Measurements from ENCODE around the gene CHN2.

Gene CHN2

DNA sequence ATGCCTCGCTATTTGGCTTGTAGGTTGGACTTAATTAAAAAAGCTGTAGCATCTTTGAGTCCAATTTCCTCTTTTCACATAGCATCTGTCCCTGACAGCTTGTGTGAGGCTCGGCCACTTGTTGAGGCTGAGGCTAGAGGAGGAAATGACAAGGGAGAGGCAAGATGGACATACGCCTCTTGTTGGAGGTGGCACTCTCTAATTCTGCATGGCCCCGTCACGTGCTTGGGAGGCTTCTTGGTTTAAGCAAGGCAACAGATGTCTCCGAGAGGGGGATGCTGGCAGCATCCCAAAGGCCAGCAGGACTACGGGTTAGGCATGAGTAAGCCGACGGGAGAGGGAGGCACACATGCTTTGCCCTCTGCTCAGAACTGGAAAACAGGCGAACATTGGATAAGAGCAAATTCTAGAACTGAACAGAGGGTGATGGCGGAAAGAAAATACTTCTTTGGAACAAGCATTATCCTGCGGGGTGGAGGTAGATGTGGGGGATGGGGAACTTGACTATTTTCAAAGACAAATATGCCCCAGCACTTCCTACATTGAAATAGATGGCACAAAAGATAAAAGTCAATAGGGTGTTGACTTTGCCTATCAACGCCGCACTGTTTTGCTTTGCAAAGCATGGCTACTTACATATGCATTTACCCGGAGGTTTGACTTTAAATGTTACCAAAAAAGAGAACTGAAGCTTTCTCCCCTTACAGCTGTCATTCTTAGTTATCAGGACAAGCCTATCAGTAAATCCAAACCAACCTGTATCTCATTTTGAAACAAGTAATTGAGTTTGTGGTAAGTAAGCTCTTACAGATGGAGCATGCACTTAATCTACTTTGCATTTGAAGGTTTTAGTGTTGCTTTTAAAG is 94.8 kb downstream of the CHN2 start:
- Histone ChIP-seq H3K4me3 (ENCODE audit: insufficient read depth, low read depth, low read length, poor library complexity, severe bottlenecking) (no peak overlapping the region), H3K36me3 (ENCODE audit: control insufficient read depth, insufficient read depth, low read length) (no peaks in the 10 kb centered on the region), H3K4me1 (ENCODE audit: control insufficient read depth, insufficient read depth, low read length, poor library complexity, severe bottlenecking) (no peaks in the 10 kb centered on the region), H3K27me3 (replicated peaks; ENCODE audit: control insufficient read depth, insufficient read depth, low read length, poor library complexity, severe bottlenecking) (no peaks in the 10 kb centered on the region), H3K27ac (ENCODE audit: insufficient read depth, low read length, poor library complexity, severe bottlenecking) (no peak overlapping the region), H3K9me3 (ENCODE audit: control insufficient read depth, low read length) (no peaks in the 10 kb centered on the region)
- no peak for DNase-seq

DNA sequence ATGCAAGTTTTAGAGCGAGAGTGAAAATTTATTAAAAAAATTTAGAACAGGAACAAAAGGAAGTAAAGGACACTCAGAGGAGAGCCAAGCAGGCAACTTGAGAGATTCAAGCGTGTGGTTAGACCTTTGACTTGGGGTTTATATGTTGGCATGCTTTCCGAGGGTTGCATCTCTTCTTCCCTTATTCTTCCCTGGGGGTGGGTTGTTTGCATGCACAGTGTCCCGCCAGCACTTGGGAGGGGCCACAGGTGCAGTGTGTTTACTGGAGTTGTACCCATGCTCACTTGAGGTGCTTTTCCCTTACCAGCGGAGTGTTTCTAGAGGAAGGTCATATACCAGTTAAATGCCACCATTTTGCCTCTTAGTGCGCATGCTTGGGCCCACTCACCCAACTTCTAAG is 96.3 kb downstream of the CHN2 start:
- no peaks in the 10 kb centered on the region for H3K9me3 ChIP-seq (ENCODE audit: control insufficient read depth, low read length)
- no peak overlapping the region for H3K27ac ChIP-seq (ENCODE audit: insufficient read depth, low read length, poor library complexity, severe bottlenecking)
- H3K4me1 ChIP-seq (ENCODE audit: control insufficient read depth, insufficient read depth, low read length, poor library complexity, severe bottlenecking), result no peaks in the 10 kb centered on the region
- H3K4me3 ChIP-seq (ENCODE audit: insufficient read depth, low read depth, low read length, poor library complexity, severe bottlenecking), result no peak overlapping the region
- no peak for DNase-seq
- H3K36me3 ChIP-seq (ENCODE audit: control insufficient read depth, insufficient read depth, low read length), result no peaks in the 10 kb centered on the region
- no peaks in the 10 kb centered on the region for H3K27me3 ChIP-seq (replicated peaks; ENCODE audit: control insufficient read depth, insufficient read depth, low read length, poor library complexity, severe bottlenecking)

DNA sequence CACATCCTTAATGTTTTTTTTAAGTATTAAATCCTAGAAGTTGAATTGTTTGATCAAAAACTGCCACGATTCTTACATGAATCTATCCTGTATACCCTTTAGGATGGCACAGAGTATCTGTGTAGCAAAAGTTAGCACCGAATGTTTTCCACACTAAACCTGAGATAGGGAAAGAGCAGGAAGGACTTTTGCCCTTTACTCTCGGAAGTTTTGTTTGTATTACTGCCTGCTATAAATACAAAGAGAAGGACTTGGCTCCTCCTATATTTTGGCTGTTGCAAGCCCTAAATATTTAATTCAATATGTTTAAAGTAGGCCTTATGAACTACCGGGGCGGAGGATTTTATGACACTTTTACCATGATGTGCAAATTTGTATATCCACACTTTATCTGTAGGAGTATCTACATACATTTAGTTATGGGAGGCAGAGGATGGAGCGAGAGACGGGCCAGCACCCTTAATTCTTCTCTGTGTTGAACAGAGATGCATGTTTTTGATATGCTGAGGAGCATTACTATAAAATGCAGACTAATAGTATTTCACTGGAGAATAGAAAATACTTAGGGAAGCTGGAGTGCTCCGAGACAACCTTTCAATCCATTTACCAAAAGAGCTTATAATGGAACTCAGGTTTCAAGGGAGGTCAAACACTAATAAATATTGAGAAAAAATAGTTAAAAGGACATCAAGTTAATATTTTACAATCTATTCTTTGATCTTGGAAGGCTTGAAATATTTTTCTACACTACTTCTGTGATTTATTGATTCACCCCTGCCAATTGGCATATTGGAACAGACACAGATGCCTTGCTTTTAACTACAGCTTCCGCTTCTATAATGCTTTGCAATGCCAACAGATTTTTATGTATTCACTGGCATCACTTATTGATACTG is 97.4 kb downstream of the CHN2 start:
- H3K4me1 ChIP-seq (ENCODE audit: control insufficient read depth, insufficient read depth, low read length, poor library complexity, severe bottlenecking), result no peaks in the 10 kb centered on the region
- DNase-seq, result no peak
- H3K4me3 ChIP-seq (ENCODE audit: insufficient read depth, low read depth, low read length, poor library complexity, severe bottlenecking), result no peak overlapping the region
- H3K27ac ChIP-seq (ENCODE audit: insufficient read depth, low read length, poor library complexity, severe bottlenecking), result no peak overlapping the region
- H3K9me3 ChIP-seq (ENCODE audit: control insufficient read depth, low read length), result no peaks in the 10 kb centered on the region
- no peaks in the 10 kb centered on the region for H3K36me3 ChIP-seq (ENCODE audit: control insufficient read depth, insufficient read depth, low read length)
- no peaks in the 10 kb centered on the region for H3K27me3 ChIP-seq (replicated peaks; ENCODE audit: control insufficient read depth, insufficient read depth, low read length, poor library complexity, severe bottlenecking)

DNA sequence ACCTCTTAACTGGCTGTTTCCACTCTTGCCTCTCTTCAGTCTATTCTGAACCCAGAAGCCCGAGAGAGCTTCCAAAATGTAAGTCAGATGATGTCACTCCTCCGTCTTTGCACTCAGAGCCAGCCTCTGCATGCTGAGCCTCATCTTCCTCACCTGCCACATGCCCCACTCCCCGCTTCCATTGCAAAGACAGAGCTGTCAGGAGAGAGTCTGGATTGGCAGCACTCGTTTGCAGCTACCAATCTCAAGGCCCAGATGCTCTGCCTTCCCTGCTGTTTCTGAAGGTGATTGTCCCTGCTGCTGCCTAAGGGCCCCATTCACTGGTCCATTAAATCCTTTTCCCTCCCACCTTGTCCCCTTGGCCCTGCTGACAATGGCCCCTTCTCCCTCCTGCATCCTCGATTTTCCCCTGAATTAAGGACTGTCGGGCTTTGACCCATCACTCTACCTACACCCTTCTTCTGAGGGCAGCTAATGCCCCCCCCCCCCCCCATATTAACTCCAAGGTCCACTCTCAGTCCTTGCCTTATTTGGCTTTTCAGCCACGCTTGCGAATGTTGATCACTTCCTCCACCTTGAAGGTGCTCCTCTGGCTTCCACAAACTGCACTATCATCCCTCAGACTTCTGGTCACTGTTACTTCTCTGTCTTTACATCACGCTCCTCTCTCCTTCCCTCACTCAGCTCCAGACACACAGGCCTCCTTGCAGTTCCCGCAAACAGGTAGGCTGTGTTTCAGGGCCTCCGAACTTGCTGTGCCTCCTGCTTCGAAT is 98.5 kb downstream of the CHN2 start:
- DNase-seq, result no peak
- no peak overlapping the region for H3K27ac ChIP-seq (ENCODE audit: insufficient read depth, low read length, poor library complexity, severe bottlenecking)
- H3K36me3 ChIP-seq (ENCODE audit: control insufficient read depth, insufficient read depth, low read length), result no peaks in the 10 kb centered on the region
- no peaks in the 10 kb centered on the region for H3K27me3 ChIP-seq (replicated peaks; ENCODE audit: control insufficient read depth, insufficient read depth, low read length, poor library complexity, severe bottlenecking)
- H3K9me3 ChIP-seq (ENCODE audit: control insufficient read depth, low read length), result no peaks in the 10 kb centered on the region
- no peaks in the 10 kb centered on the region for H3K4me1 ChIP-seq (ENCODE audit: control insufficient read depth, insufficient read depth, low read length, poor library complexity, severe bottlenecking)
- H3K4me3 ChIP-seq (ENCODE audit: insufficient read depth, low read depth, low read length, poor library complexity, severe bottlenecking), result no peak overlapping the region

DNA sequence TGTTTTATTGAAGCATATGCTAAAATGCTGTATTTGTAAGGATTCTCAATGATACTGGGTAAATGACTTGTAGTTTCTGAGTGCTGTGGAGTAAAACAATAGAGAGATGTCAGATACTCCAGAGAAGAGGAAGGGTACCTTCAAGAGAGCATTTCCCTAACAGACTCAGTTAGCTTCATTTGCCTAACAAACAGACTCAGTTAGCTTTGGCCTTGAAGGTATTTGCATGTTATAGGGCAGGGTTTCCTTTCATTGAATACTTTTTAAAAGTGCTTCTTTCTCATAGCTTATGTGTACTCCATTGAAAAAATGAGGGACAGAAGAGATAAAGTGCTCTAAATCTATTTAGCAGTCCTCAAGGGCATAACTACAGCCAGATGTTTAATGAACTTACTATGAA is 101.8 kb downstream of the CHN2 start:
- Histone ChIP-seq H3K27me3 (replicated peaks; ENCODE audit: control insufficient read depth, insufficient read depth, low read length, poor library complexity, severe bottlenecking) (no peaks in the 10 kb centered on the region), H3K9me3 (ENCODE audit: control insufficient read depth, low read length) (no peaks in the 10 kb centered on the region), H3K27ac (ENCODE audit: insufficient read depth, low read length, poor library complexity, severe bottlenecking) (no peak overlapping the region), H3K4me1 (ENCODE audit: control insufficient read depth, insufficient read depth, low read length, poor library complexity, severe bottlenecking) (no peaks in the 10 kb centered on the region), H3K4me3 (ENCODE audit: insufficient read depth, low read depth, low read length, poor library complexity, severe bottlenecking) (no peak overlapping the region), H3K36me3 (ENCODE audit: control insufficient read depth, insufficient read depth, low read length) (no peaks in the 10 kb centered on the region)
- no peak for DNase-seq

DNA sequence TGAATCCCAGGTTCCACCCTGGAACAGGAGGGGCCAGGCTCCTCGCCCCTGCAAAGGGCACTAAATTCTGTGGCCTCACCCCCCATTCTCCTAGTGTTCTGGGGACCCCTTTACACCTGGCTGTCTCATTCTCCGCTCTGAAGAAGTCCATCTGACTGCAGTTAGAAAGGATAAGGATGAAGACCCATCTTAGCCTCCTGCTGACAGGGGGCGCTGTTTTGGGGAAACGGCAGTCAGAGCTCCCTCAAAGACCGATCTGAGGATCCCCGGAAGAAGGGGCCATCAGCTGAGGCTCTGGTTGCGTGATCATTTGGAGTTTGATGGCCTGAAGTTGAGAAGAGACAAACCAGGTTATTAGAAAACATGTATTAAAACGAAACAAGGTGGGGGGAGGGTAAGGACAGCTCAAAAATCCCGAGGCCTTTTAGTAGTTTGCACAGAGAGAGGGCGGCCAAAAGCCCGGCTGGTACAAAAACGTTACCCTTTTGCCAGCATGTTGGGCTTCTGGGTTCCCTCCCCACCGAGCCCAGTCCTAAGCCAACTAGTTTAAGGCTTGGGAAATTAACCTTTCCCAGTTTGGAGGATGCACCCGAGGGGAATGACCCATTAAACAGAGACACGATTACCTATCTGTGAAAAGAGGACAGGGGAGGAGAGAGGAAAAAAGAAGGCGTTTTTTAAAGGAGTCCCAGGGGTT is 102.8 kb downstream of the CHN2 start:
- Histone ChIP-seq H3K27ac (ENCODE audit: insufficient read depth, low read length, poor library complexity, severe bottlenecking) (no peak overlapping the region), H3K36me3 (ENCODE audit: control insufficient read depth, insufficient read depth, low read length) (no peaks in the 10 kb centered on the region), H3K27me3 (replicated peaks; ENCODE audit: control insufficient read depth, insufficient read depth, low read length, poor library complexity, severe bottlenecking) (no peaks in the 10 kb centered on the region), H3K9me3 (ENCODE audit: control insufficient read depth, low read length) (no peaks in the 10 kb centered on the region), H3K4me3 (ENCODE audit: insufficient read depth, low read depth, low read length, poor library complexity, severe bottlenecking) (no peak overlapping the region), H3K4me1 (ENCODE audit: control insufficient read depth, insufficient read depth, low read length, poor library complexity, severe bottlenecking) (no peaks in the 10 kb centered on the region)
- DNase-seq, result no peak

DNA sequence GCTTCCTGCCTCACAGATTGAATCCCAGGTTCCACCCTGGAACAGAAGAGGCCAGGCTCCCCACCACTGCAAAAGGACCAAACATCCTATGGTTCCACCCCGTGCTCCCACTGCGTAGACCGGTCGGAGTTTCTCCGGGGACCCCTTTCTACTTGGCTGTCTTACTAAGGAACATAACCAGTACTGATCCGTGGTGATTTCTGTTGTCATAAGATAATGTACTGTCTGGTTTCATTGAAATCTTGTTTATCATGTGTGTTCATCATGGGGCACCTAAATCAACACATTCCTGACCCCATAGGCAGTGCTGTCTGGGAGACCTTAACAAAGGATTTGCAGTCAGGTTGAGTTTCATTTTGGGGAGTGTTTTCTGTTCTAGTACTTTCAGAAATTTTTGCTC is 104.5 kb downstream of the CHN2 start:
- no peak for DNase-seq
- Histone ChIP-seq H3K4me1 (ENCODE audit: control insufficient read depth, insufficient read depth, low read length, poor library complexity, severe bottlenecking) (no peaks in the 10 kb centered on the region), H3K27me3 (replicated peaks; ENCODE audit: control insufficient read depth, insufficient read depth, low read length, poor library complexity, severe bottlenecking) (no peaks in the 10 kb centered on the region), H3K36me3 (ENCODE audit: control insufficient read depth, insufficient read depth, low read length) (no peaks in the 10 kb centered on the region), H3K27ac (ENCODE audit: insufficient read depth, low read length, poor library complexity, severe bottlenecking) (no peak overlapping the region), H3K9me3 (ENCODE audit: control insufficient read depth, low read length) (no peaks in the 10 kb centered on the region), H3K4me3 (ENCODE audit: insufficient read depth, low read depth, low read length, poor library complexity, severe bottlenecking) (no peak overlapping the region)

DNA sequence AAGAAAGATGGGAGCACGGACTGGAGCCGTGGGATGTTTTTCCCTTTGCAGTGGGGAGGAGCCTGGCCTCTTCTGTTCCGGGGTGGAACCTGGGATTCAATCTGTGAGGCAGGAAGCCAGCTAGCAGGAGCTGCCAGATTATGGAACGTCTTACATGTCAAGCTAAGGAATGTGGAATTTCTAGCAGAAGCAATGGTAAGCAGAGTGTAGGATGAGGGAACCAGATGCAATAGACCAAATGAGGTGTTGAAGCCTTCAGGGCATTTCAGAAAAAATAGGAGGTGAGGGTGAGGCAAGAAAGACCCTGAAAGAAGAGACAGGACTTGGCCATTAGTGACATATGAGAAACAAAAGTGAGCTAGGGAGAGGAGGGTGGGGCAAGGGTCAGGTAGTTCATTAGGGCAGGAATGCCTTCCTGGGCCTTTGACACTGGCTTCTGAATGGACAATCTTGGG is 105.5 kb downstream of the CHN2 start:
- no peak for DNase-seq
- H3K27me3 ChIP-seq (replicated peaks; ENCODE audit: control insufficient read depth, insufficient read depth, low read length, poor library complexity, severe bottlenecking), result no peaks in the 10 kb centered on the region

DNA sequence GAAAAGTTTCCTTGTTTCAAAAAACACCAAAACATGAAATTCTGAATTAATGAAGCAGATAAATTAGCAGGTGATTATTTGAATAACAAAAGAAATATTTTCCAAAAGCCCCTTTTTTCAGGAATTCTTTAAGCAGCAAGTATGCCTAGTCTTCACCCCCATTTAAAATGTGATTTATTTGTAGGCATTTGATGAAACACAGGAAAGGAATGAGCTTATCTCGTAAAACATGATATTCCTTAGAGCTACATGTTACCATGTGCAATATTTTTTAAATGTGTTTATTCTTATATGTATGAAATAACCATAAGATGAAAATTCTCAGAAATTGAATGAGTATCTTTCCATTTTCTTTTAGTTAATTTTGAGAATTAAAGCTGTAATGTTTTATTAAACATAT is 106.1 kb downstream of the CHN2 start:
- no peaks in the 10 kb centered on the region for H3K9me3 ChIP-seq (ENCODE audit: control insufficient read depth, low read length)
- H3K36me3 ChIP-seq (ENCODE audit: control insufficient read depth, insufficient read depth, low read length), result no peaks in the 10 kb centered on the region

More for the DNA sequence above, 105.5 kb downstream of the CHN2 start:
- Histone ChIP-seq H3K36me3 (ENCODE audit: control insufficient read depth, insufficient read depth, low read length) (no peaks in the 10 kb centered on the region), H3K27ac (ENCODE audit: insufficient read depth, low read length, poor library complexity, severe bottlenecking) (no peak overlapping the region), H3K9me3 (ENCODE audit: control insufficient read depth, low read length) (no peaks in the 10 kb centered on the region), H3K4me1 (ENCODE audit: control insufficient read depth, insufficient read depth, low read length, poor library complexity, severe bottlenecking) (no peaks in the 10 kb centered on the region), H3K4me3 (ENCODE audit: insufficient read depth, low read depth, low read length, poor library complexity, severe bottlenecking) (no peak overlapping the region)

More for the DNA sequence above, 106.1 kb downstream of the CHN2 start:
- no peak for DNase-seq
- Histone ChIP-seq H3K27me3 (replicated peaks; ENCODE audit: control insufficient read depth, insufficient read depth, low read length, poor library complexity, severe bottlenecking) (no peaks in the 10 kb centered on the region), H3K4me1 (ENCODE audit: control insufficient read depth, insufficient read depth, low read length, poor library complexity, severe bottlenecking) (no peaks in the 10 kb centered on the region), H3K27ac (ENCODE audit: insufficient read depth, low read length, poor library complexity, severe bottlenecking) (no peak overlapping the region), H3K4me3 (ENCODE audit: insufficient read depth, low read depth, low read length, poor library complexity, severe bottlenecking) (no peak overlapping the region)

All from effector memory CD4-positive, alpha-beta T cell (primary cell).